HCT116 (cell line): ENCODE results near the gene CNTD1. TPM values are rescaled to one million over a fixed set of nuclear protein-coding genes. Genes with fewer than 3 reads are reported as not detected.

Experiments
- ATAC-seq: fragments of 200-7000 bp; cut with Tn5 transposase; 2 replicates; pipeline ENCODE4 v1.9.1; 2020; ENCODE audit warnings: mild to moderate bottlenecking, moderate library complexity
- BruUV-seq: library from RNA; stranded (reverse); fragments of 400-500 nt; replicated peaks from 2 replicates; lab custom pipeline; 2021; lab: Mats Ljungman, UMichigan
- CTCF ChIA-PET: fragments of 300-600 bp; sonication (Branson Sonifier 250); formaldehyde crosslinking; loops from one replicate; lab custom pipeline; 2021; ENCODE audit warnings: antibody characterized with exemption; lab: Charles Lee
- POLR2A ChIA-PET: fragments of 300-600, 350-600 bp; sonication (Branson Sonifier 250); formaldehyde crosslinking; loops from one replicate; lab custom pipeline; 2021; ENCODE audit warnings: antibody characterized with exemption; lab: Charles Lee
- RAD21 ChIA-PET, 2 experiments: fragments of 300-600 bp; sonication (Branson Sonifier 250); formaldehyde crosslinking; loops; one replicate each; lab custom pipeline; 2023; ENCODE audit warnings: low total read pairs in 2 of 2; ENCODE audit not compliant: uncharacterized antibody in 2 of 2, unreplicated experiment in 2 of 2, low non-redundant PET in 1 of 2; lab: Charles Lee
- DNase-seq: peaks from one replicate; pipeline ENCODE4 v3.0.0-alpha.2; 2010; ENCODE audit warnings: low read depth, low spot score
- H2AFZ ChIP-seq: fragments of 200-600 bp; shearing (Covaris generic), sonication (generic); 2 replicates; pipeline ENCODE4 v1.6.1; 2017; ENCODE audit warnings: low read depth, mixed run types, mixed read lengths, antibody characterized with exemption, low read length; ENCODE audit not compliant: poor library complexity, severe bottlenecking
- H3K27ac ChIP-seq: 2 replicates; pipeline ENCODE4 v1.5.1; 2012; ENCODE audit warnings: low read depth, low read length
- H3K27me3 ChIP-seq: fragments of 200-600 bp; sonication (generic); 2 replicates; pipeline ENCODE4 v1.6.1; 2016; ENCODE audit warnings: mixed run types, low read length, mixed read lengths; ENCODE audit not compliant: insufficient read depth
- H3K36me3 ChIP-seq, 2 experiments: fragments of 200-500 bp in 1 of 2; fragments of 200-600 bp in 1 of 2; sonication (Bioruptor generic) in 1 of 2; sonication (generic) in 1 of 2; 2 replicates each; pipeline versions ENCODE4 v1.5.1 to v1.6.1; 2014 to 2016; ENCODE audit warnings: low read length in 2 of 2, inconsistent platforms in 1 of 2, mixed read lengths in 1 of 2, mixed run types in 1 of 2; ENCODE audit not compliant: insufficient read depth in 2 of 2, control insufficient read depth in 1 of 2
- H3K4me1 ChIP-seq, 2 experiments: fragments of 200-600 bp in 1 of 2; sonication (generic) in 1 of 2; 2 replicates each; pipeline versions ENCODE4 v1.5.1 to v1.6.1; 2012 to 2017; ENCODE audit warnings: low read length in 2 of 2, inconsistent platforms in 1 of 2, mild to moderate bottlenecking in 1 of 2, mixed read lengths in 1 of 2, mixed run types in 1 of 2, moderate library complexity in 1 of 2; ENCODE audit not compliant: insufficient read depth in 2 of 2, control insufficient read depth in 1 of 2
- H3K4me2 ChIP-seq: fragments of 200-600 bp; sonication (generic); 2 replicates; pipeline ENCODE4 v1.6.1; 2017; ENCODE audit warnings: mixed run types, low read length, mixed read lengths
- H3K4me3 ChIP-seq, 2 experiments: fragments of 200-600 bp in 1 of 2; sonication (generic) in 1 of 2; replicated peaks in 1 of 2; 2 replicates each; pipeline ENCODE4 v1.5.1; 2011 to 2016; ENCODE audit warnings: low read length in 2 of 2, control low read depth in 1 of 2, low read depth in 1 of 2, mild to moderate bottlenecking in 1 of 2, mixed read lengths in 1 of 2, mixed run types in 1 of 2
- H3K79me2 ChIP-seq: fragments of 200-600 bp; sonication (generic); 2 replicates; pipeline ENCODE4 v1.6.1; 2017; ENCODE audit warnings: mild to moderate bottlenecking, mixed run types, low read length, moderate library complexity, mixed read lengths; ENCODE audit not compliant: insufficient read depth
- H3K9ac ChIP-seq: fragments of 200-600 bp; sonication (generic); 2 replicates; pipeline ENCODE4 v1.6.1; 2016; ENCODE audit warnings: low read length, mixed read lengths
- H3K9me2 ChIP-seq: fragments of 200-600 bp; sonication (generic), shearing (Covaris generic); 2 replicates; pipeline ENCODE4 v1.6.1; 2017; ENCODE audit warnings: mixed run types, mild to moderate bottlenecking, moderate library complexity; ENCODE audit not compliant: insufficient read depth
- H3K9me3 ChIP-seq, 2 experiments: fragments of 200-500 bp in 1 of 2; fragments of 200-600 bp in 1 of 2; sonication (Bioruptor generic) in 1 of 2; sonication (generic) in 1 of 2; 2 replicates each; pipeline ENCODE4 v1.6.1; 2014 to 2017; ENCODE audit warnings: low read length in 2 of 2, mixed read lengths in 2 of 2, inconsistent platforms in 1 of 2, low read depth in 1 of 2, mild to moderate bottlenecking in 1 of 2, mixed run types in 1 of 2, moderate library complexity in 1 of 2; ENCODE audit not compliant: control insufficient read depth in 1 of 2, insufficient read depth in 1 of 2
- H4K20me1 ChIP-seq: fragments of 200-600 bp; sonication (generic), shearing (Covaris generic); 2 replicates; pipeline ENCODE4 v1.6.1; 2017; ENCODE audit warnings: mixed run types, mild to moderate bottlenecking, moderate library complexity; ENCODE audit not compliant: insufficient read depth
- CBX3 ChIP-seq: IDR thresholded peaks from 2 replicates; pipeline ENCODE4 v1.6.1; 2012; ENCODE audit warnings: low read depth
- CEBPB ChIP-seq: IDR thresholded peaks from 2 replicates; pipeline ENCODE4 v1.6.1; 2012; ENCODE audit warnings: low read depth
- ELF1 ChIP-seq: IDR thresholded peaks from 2 replicates; pipeline ENCODE4 v1.6.1; 2012; ENCODE audit warnings: low read depth, borderline replicate concordance
- EZH2 ChIP-seq: fragments of 200-600 bp; sonication (generic); IDR thresholded peaks from 2 replicates; pipeline ENCODE4 v1.6.1; 2017; ENCODE audit warnings: antibody characterized with exemption, mixed run types
- EZH2phosphoT487 ChIP-seq: fragments of 200-600 bp; IDR thresholded peaks from 2 replicates; pipeline ENCODE4 v1.6.1; 2018; ENCODE audit warnings: antibody characterized with exemption, borderline replicate concordance
- FOSL1 ChIP-seq: IDR thresholded peaks from 2 replicates; pipeline ENCODE4 v1.6.1; 2012; ENCODE audit warnings: low read depth
- JUND ChIP-seq: IDR thresholded peaks from 2 replicates; pipeline ENCODE4 v1.6.1; 2012
- POLR2A ChIP-seq: IDR thresholded peaks from 2 replicates; pipeline ENCODE4 v1.7.0; 2011; ENCODE audit warnings: borderline replicate concordance; ENCODE audit not compliant: insufficient read depth, insufficient read length; ENCODE audit errors: extremely low read depth
- POLR2AphosphoS5 ChIP-seq: IDR thresholded peaks from 2 replicates; pipeline ENCODE4 v1.6.1; 2011; ENCODE audit warnings: mild to moderate bottlenecking, low read depth, low read length, moderate library complexity
- RAD21 ChIP-seq: IDR thresholded peaks from 2 replicates; pipeline ENCODE4 v1.6.1; 2012; ENCODE audit warnings: low read depth, mild to moderate bottlenecking
- SIN3A ChIP-seq: IDR thresholded peaks from 2 replicates; pipeline ENCODE4 v1.6.1; 2012; ENCODE audit warnings: low read depth
- SRF ChIP-seq: IDR thresholded peaks from 2 replicates; pipeline ENCODE4 v1.6.1; 2012; ENCODE audit warnings: low read depth
- TCF7L2 ChIP-seq: IDR thresholded peaks from 2 replicates; pipeline ENCODE4 v1.7.0; 2011; ENCODE audit warnings: borderline replicate concordance, inconsistent platforms; ENCODE audit not compliant: insufficient read depth, insufficient read length; ENCODE audit errors: extremely low read depth
- ZFX ChIP-seq: fragments of 450-650 bp; IDR thresholded peaks from 2 replicates; pipeline ENCODE4 v1.6.1; 2017
- intact Hi-C: fragments of 100-400 bp; cut with micrococcal nuclease; formaldehyde crosslinking; loops from 2 replicates; pipeline ENCODE4 v1.10.0; 2022
- total RNA-seq: library from RNA; stranded (reverse); gene quantifications from one replicate; pipeline ENCODE4 v1.2.1, GENCODE V29; 2021; ENCODE audit not compliant: unreplicated experiment
- TF ChIP-seq, protein P1 (sequence below): IDR thresholded peaks from 2 replicates; pipeline ENCODE4 v1.6.1; 2012; ENCODE audit warnings: low read depth
- TF ChIP-seq, protein P2 (sequence below): IDR thresholded peaks from 2 replicates; pipeline ENCODE4 v1.6.1; 2012
- TF ChIP-seq, protein P3 (sequence below), 3 experiments: fragments of 200-600 bp in 1 of 3; sonication (generic) in 1 of 3; IDR thresholded peaks in 2 of 3; conservative IDR thresholded peaks in 1 of 3; 2 replicates each; pipeline ENCODE4 v1.5.1; 2012 to 2017; ENCODE audit warnings: low read depth in 2 of 3, low read length in 2 of 3, antibody characterized with exemption in 1 of 3, borderline replicate concordance in 1 of 3, control low read depth in 1 of 3, mild to moderate bottlenecking in 1 of 3, mixed read lengths in 1 of 3, mixed run types in 1 of 3, moderate library complexity in 1 of 3; ENCODE audit not compliant: insufficient read depth in 1 of 3
- TF ChIP-seq, protein P4 (sequence below): IDR thresholded peaks from 2 replicates; pipeline ENCODE4 v1.6.1; 2012
- TF ChIP-seq, protein P5 (sequence below): IDR thresholded peaks from 2 replicates; pipeline ENCODE4 v1.6.1; 2011; ENCODE audit warnings: mild to moderate bottlenecking, low read length, moderate library complexity; ENCODE audit not compliant: insufficient replicate concordance; ENCODE audit errors: extremely low read depth

CNTD1 gene
- total RNA-seq, 1 experiment from 2014 or later = not detected

DNA sequence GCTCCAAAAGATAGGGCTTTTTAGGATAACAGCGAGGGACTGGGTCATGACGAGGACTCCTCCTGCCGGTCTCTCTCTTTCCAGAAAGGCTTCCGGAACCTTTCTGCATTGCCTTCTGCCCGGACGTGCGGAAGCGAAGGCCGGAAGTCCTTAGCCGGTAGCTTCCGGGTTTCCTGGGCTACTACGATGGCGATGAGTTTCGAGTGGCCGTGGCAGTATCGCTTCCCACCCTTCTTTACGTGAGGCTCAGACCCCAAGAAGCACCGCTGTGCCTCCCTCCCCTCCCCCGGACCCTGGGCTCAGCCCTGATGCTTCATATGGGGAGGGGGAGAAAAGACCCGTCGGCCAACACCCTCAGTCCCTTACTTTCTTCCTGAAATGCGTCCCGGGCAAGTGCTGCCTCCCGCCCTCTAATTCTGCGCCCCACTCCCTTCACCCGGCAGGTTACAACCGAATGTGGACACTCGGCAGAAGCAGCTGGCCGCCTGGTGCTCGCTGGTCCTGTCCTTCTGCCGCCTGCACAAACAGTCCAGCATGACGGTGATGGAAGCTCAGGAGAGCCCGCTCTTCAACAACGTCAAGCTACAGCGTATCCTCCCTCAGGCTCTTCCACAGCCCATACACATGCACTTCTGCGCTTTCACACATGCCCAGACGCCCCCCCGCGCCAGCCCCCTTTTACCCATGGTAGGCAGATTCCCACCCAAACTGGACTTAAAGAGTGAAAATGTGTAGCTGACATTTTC lies 25.2 kb upstream of the CNTD1 start, which contains the start of gene VPS25:
TSS of gene VPS25 (plus strand) at position 160 of the 746 bp plus-strand sequence. CDS start at position 187, 27 bp downstream.
- CTCF ChIA-PET = interaction anchor here (0.6 to 3.6 kb wide), 2 partner anchors 10 to 178 kb away, joined by 3 to 24 read pairs; no protein-coding TSS in a partner anchor
- H4K20me1 ChIP-seq = no peaks in the 10 kb centered on the region
- TF ChIP-seq ELF1 (peak; percentile 83; the same call in 1 of the 2 replicates), SIN3A (peak; percentile 87), RAD21 (no peak), JUND (peak; percentile 18; the same call in 1 of the 2 replicates), TCF7L2 (no peak), ZFX (no peak), CBX3 (peak; percentile 87), SRF (peak; percentile 88), CEBPB (no peak), FOSL1 (peak; percentile 13; the same call in 1 of the 2 replicates), EZH2 (no peak), EZH2phosphoT487 (no peak), POLR2AphosphoS5 (peak; percentile 97), POLR2A (peak; percentile 92)
- TF ChIP-seq, protein P1, sequence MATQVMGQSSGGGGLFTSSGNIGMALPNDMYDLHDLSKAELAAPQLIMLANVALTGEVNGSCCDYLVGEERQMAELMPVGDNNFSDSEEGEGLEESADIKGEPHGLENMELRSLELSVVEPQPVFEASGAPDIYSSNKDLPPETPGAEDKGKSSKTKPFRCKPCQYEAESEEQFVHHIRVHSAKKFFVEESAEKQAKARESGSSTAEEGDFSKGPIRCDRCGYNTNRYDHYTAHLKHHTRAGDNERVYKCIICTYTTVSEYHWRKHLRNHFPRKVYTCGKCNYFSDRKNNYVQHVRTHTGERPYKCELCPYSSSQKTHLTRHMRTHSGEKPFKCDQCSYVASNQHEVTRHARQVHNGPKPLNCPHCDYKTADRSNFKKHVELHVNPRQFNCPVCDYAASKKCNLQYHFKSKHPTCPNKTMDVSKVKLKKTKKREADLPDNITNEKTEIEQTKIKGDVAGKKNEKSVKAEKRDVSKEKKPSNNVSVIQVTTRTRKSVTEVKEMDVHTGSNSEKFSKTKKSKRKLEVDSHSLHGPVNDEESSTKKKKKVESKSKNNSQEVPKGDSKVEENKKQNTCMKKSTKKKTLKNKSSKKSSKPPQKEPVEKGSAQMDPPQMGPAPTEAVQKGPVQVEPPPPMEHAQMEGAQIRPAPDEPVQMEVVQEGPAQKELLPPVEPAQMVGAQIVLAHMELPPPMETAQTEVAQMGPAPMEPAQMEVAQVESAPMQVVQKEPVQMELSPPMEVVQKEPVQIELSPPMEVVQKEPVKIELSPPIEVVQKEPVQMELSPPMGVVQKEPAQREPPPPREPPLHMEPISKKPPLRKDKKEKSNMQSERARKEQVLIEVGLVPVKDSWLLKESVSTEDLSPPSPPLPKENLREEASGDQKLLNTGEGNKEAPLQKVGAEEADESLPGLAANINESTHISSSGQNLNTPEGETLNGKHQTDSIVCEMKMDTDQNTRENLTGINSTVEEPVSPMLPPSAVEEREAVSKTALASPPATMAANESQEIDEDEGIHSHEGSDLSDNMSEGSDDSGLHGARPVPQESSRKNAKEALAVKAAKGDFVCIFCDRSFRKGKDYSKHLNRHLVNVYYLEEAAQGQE = no peak
- TF ChIP-seq, protein P2, sequence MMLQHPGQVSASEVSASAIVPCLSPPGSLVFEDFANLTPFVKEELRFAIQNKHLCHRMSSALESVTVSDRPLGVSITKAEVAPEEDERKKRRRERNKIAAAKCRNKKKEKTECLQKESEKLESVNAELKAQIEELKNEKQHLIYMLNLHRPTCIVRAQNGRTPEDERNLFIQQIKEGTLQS = no peak
- TF ChIP-seq, protein P3, sequence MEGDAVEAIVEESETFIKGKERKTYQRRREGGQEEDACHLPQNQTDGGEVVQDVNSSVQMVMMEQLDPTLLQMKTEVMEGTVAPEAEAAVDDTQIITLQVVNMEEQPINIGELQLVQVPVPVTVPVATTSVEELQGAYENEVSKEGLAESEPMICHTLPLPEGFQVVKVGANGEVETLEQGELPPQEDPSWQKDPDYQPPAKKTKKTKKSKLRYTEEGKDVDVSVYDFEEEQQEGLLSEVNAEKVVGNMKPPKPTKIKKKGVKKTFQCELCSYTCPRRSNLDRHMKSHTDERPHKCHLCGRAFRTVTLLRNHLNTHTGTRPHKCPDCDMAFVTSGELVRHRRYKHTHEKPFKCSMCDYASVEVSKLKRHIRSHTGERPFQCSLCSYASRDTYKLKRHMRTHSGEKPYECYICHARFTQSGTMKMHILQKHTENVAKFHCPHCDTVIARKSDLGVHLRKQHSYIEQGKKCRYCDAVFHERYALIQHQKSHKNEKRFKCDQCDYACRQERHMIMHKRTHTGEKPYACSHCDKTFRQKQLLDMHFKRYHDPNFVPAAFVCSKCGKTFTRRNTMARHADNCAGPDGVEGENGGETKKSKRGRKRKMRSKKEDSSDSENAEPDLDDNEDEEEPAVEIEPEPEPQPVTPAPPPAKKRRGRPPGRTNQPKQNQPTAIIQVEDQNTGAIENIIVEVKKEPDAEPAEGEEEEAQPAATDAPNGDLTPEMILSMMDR (IDR thresholded peaks at IDR 0.05 in 2 of 3, conservative IDR thresholded peaks at IDR 0.05 in 1 of 3; ENCODE audit: borderline replicate concordance in 1 of 3, insufficient read depth in 1 of 3, low read depth in 2 of 3, low read length in 2 of 3) = peak in 1 of 3 experiments; percentile 18; a peak in 1 of 6 replicates
- TF ChIP-seq, protein P4, sequence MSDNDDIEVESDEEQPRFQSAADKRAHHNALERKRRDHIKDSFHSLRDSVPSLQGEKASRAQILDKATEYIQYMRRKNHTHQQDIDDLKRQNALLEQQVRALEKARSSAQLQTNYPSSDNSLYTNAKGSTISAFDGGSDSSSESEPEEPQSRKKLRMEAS = peak; percentile 68
- TF ChIP-seq, protein P5, sequence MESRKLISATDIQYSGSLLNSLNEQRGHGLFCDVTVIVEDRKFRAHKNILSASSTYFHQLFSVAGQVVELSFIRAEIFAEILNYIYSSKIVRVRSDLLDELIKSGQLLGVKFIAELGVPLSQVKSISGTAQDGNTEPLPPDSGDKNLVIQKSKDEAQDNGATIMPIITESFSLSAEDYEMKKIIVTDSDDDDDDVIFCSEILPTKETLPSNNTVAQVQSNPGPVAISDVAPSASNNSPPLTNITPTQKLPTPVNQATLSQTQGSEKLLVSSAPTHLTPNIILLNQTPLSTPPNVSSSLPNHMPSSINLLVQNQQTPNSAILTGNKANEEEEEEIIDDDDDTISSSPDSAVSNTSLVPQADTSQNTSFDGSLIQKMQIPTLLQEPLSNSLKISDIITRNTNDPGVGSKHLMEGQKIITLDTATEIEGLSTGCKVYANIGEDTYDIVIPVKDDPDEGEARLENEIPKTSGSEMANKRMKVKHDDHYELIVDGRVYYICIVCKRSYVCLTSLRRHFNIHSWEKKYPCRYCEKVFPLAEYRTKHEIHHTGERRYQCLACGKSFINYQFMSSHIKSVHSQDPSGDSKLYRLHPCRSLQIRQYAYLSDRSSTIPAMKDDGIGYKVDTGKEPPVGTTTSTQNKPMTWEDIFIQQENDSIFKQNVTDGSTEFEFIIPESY = peak; percentile 72

More for the DNA sequence above, 25.2 kb upstream of the CNTD1 start, which contains the start of gene VPS25:
- Histone ChIP-seq H3K36me3 (peaks cover under 1 to 14% of the 10 kb centered on the region in 2 experiments), H2AFZ (peak within 1 kb of the TSS; percentile 72), H3K27ac (peak within 1 kb of the TSS; percentile 65), H3K4me1 (peaks cover 8 to 12% of the 10 kb centered on the region in 2 experiments; a peak in 2 of 4 replicates), H3K4me3 (peak within 1 kb of the TSS; percentile 85 to 99), H3K27me3 (no peaks in the 10 kb centered on the region), H3K79me2 (peaks cover 19% of the 10 kb centered on the region), H3K9me2 (no peaks in the 10 kb centered on the region), H3K9me3 (no peaks in the 10 kb centered on the region), H3K4me2 (peak within 1 kb of the TSS; percentile 74), H3K9ac (peak within 1 kb of the TSS; percentile 82)
- ATAC-seq = peak; percentile 94
- peak; percentile 75 for DNase-seq
- TSS peak; percentile 75 for BruUV-seq
- ChIA-PET POLR2A (interaction anchor here (0.6 to 1.6 kb wide), 4 partner anchors 10 to 196 kb away, joined by 3 to 5 read pairs (median 4); partner anchors contain the start of gene PSMC3IP), RAD21 (no interaction called here)
- intact Hi-C loops = no loop called here
